Keratinocyte (primary cell): ENCODE data around the gene CACNB4. TPM values are rescaled to one million over a fixed set of nuclear protein-coding genes. Genes with fewer than 3 reads are reported as not detected.
A peak's percentile ranks its signal among the peaks of the same experiment; 100 is the strongest.

Experiments used
- DNase-seq: peaks from one replicate; pipeline ENCODE4 v3.0.0-alpha.2; 2011; ENCODE audit warnings: low read depth, missing footprints, low spot score
- FAIRE-seq: peaks from 2 replicates; lab custom pipeline; 2011; peaks lifted over from hg19 to GRCh38; lab: Jason Lieb, UNC
- H2AFZ ChIP-seq: 2 replicates; pipeline ENCODE4 v1.6.0; 2012; ENCODE audit warnings: low read length, control low read depth, inconsistent platforms; ENCODE audit not compliant: control insufficient read depth
- H3K27ac ChIP-seq: 2 replicates; pipeline ENCODE4 v1.5.1; 2011; ENCODE audit warnings: low read length; ENCODE audit not compliant: control insufficient read depth, insufficient read depth
- H3K27me3 ChIP-seq: 3 replicates; pipeline ENCODE4 v1.6.0; 2011; ENCODE audit warnings: low read length; ENCODE audit not compliant: control insufficient read depth, insufficient read depth; ENCODE audit errors: extremely low read depth
- H3K36me3 ChIP-seq, 2 experiments: 2 replicates in 1 of 2; 3 replicates in 1 of 2; pipeline ENCODE4 v1.5.1; 2011; ENCODE audit warnings: low read length in 2 of 2, mild to moderate bottlenecking in 1 of 2; ENCODE audit not compliant: control insufficient read depth in 2 of 2, insufficient read depth in 2 of 2; ENCODE audit errors: extremely low read depth in 1 of 2
- H3K4me1 ChIP-seq: 3 replicates; pipeline ENCODE4 v1.5.1; 2011; ENCODE audit warnings: low read length; ENCODE audit not compliant: control insufficient read depth, insufficient read depth; ENCODE audit errors: extremely low read depth
- H3K4me2 ChIP-seq: 3 replicates; pipeline ENCODE4 v1.6.0; 2011; ENCODE audit warnings: low read depth, low read length; ENCODE audit not compliant: control insufficient read depth, insufficient read depth; ENCODE audit errors: extremely low read depth
- H3K4me3 ChIP-seq, 3 experiments: fragments of 200-600 bp in 1 of 3; sonication (generic) in 1 of 3; 2 replicates in 2 of 3; 3 replicates in 1 of 3; pipeline ENCODE4 v1.5.1; 2011 to 2016; ENCODE audit warnings: low read length in 3 of 3, mild to moderate bottlenecking in 3 of 3, control low read depth in 2 of 3, inconsistent platforms in 1 of 3, low read depth in 1 of 3, mixed read lengths in 1 of 3, mixed run types in 1 of 3, moderate library complexity in 1 of 3; ENCODE audit not compliant: control insufficient read depth in 2 of 3, insufficient read depth in 2 of 3; ENCODE audit errors: extremely low read depth in 1 of 3
- H3K79me2 ChIP-seq: 2 replicates; pipeline ENCODE4 v1.6.0; 2012; ENCODE audit warnings: low read length; ENCODE audit not compliant: control insufficient read depth, insufficient read depth
- H3K9ac ChIP-seq: 3 replicates; pipeline ENCODE4 v1.6.0; 2011; ENCODE audit warnings: low read length; ENCODE audit not compliant: control insufficient read depth, insufficient read depth; ENCODE audit errors: extremely low read depth
- H3K9me1 ChIP-seq: 3 replicates; pipeline ENCODE4 v1.6.0; 2011; ENCODE audit warnings: low read length; ENCODE audit not compliant: control insufficient read depth, insufficient read depth; ENCODE audit errors: extremely low read depth
- H3K9me3 ChIP-seq: 2 replicates; pipeline ENCODE4 v1.5.1; 2012; ENCODE audit warnings: low read depth, low read length; ENCODE audit not compliant: control insufficient read depth
- H4K20me1 ChIP-seq: 3 replicates; pipeline ENCODE4 v1.6.0; 2011; ENCODE audit warnings: low read length; ENCODE audit not compliant: control insufficient read depth, insufficient read depth; ENCODE audit errors: extremely low read depth
- EZH2 ChIP-seq: IDR thresholded peaks from one replicate; pipeline ENCODE4 v1.6.1; 2012; ENCODE audit warnings: inconsistent platforms, mild to moderate bottlenecking, low read length, moderate library complexity
- dilution Hi-C: fragments of 300-500 bp; cut with MboI; formaldehyde crosslinking; loops from one replicate; pipeline ENCODE4 v1.7.0; 2020; ENCODE audit warnings: low sequenced_read_pairs; ENCODE audit not compliant: extremely low pct_ligation_motif_present
- polyA plus RNA-seq, 5 experiments: library from polyadenylated mRNA; depleted of rRNA in 3 of 5; stranded (reverse) in 3 of 5; stranded (forward) in 1 of 5; unstranded in 1 of 5; fragments of >200 nt; gene quantifications; 1 replicate in 1 of 5; 2 replicates in 3 of 5; 3 replicates in 1 of 5; pipeline versions ENCODE4 v1.2.1 to v1.2.3, GENCODE V29; 2011 to 2012; ENCODE audit warnings: missing spikeins in 2 of 5, low read depth in 1 of 5, low replicate concordance in 1 of 5
- TF ChIP-seq, protein P1 (sequence below), 3 experiments: IDR thresholded peaks in 1 of 3; conservative IDR thresholded peaks in 1 of 3; optimal IDR thresholded peaks in 1 of 3; 2 replicates in 2 of 3; 3 replicates in 1 of 3; pipeline versions ENCODE3 to v1.5.1; 2011; ENCODE audit warnings: low read length in 3 of 3, mild to moderate bottlenecking in 3 of 3, moderate library complexity in 2 of 3, control low read depth in 1 of 3, inconsistent platforms in 1 of 3; ENCODE audit not compliant: insufficient read depth in 2 of 3; ENCODE audit errors: extremely low read depth in 1 of 3

Gene CACNB4
- polyA plus RNA-seq, 1 donor (not counting 4 experiments of a cell fraction or from before 2014, with no cell fraction given): 0.30 TPM

DNA sequence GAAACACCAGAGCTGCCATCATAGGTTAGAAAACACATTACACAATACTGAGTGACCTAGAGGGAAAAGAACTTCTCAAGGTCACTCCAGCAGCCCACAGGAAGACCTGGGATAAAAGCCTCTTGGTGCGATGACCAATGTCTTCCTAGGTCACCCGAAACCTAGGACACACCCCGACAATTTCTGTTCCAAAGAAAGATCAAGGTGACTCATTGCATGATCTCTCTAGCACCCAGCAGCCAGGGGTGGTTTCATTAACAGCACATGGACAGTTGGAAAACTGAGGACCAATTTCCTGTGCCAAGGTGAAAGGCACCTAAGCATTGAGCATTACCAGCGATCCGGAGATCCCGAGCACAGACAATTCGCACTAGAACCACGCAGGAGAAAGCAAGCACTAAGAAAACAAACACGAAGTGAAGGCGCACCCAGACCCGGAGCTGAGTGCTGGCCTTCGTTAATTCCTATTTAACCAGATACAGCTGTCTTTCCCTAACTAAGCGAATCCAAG, 1.5 kb downstream of the CACNB4 start:
- Histone ChIP-seq H3K27ac (no peak overlapping the region), H3K79me2 (no peaks in the 10 kb centered on the region), H3K4me2 (peak overlapping the region; percentile 87), H3K4me1 (peaks cover 17% of the 10 kb centered on the region), H4K20me1 (no peaks in the 10 kb centered on the region), H3K9me1 (no peaks in the 10 kb centered on the region), H3K9me3 (no peaks in the 10 kb centered on the region), H3K4me3 (peak overlapping the region in 2 of 3 experiments; percentile 32 to 62), H3K36me3 (no peaks in the 10 kb centered on the region), H3K27me3 (peaks cover 59% of the 10 kb centered on the region), H2AFZ (peak overlapping the region; percentile 8), H3K9ac (no peak overlapping the region)
- DNase-seq: no peak
- dilution Hi-C loops: no loop called here
- no peak for FAIRE-seq
- TF ChIP-seq, protein P1, sequence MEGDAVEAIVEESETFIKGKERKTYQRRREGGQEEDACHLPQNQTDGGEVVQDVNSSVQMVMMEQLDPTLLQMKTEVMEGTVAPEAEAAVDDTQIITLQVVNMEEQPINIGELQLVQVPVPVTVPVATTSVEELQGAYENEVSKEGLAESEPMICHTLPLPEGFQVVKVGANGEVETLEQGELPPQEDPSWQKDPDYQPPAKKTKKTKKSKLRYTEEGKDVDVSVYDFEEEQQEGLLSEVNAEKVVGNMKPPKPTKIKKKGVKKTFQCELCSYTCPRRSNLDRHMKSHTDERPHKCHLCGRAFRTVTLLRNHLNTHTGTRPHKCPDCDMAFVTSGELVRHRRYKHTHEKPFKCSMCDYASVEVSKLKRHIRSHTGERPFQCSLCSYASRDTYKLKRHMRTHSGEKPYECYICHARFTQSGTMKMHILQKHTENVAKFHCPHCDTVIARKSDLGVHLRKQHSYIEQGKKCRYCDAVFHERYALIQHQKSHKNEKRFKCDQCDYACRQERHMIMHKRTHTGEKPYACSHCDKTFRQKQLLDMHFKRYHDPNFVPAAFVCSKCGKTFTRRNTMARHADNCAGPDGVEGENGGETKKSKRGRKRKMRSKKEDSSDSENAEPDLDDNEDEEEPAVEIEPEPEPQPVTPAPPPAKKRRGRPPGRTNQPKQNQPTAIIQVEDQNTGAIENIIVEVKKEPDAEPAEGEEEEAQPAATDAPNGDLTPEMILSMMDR (optimal IDR thresholded peaks at IDR 0.05 in 1 of 3, IDR thresholded peaks at IDR 0.05 in 1 of 3, conservative IDR thresholded peaks at IDR 0.05 in 1 of 3; ENCODE audit: extremely low read depth in 1 of 3, insufficient read depth in 2 of 3, low read length in 3 of 3): no peak
- TF ChIP-seq EZH2: no peak

- H2AFZ ChIP-seq: no peak overlapping the region
- no peaks in the 10 kb centered on the region for H3K9me3 ChIP-seq
- no peak for TF ChIP-seq EZH2
- TF ChIP-seq, protein P1 (optimal IDR thresholded peaks at IDR 0.05 in 1 of 3, IDR thresholded peaks at IDR 0.05 in 1 of 3, conservative IDR thresholded peaks at IDR 0.05 in 1 of 3; ENCODE audit: extremely low read depth in 1 of 3, insufficient read depth in 2 of 3, low read length in 3 of 3): no peak
- no peak overlapping the region for H3K4me3 ChIP-seq
- H4K20me1 ChIP-seq: no peaks in the 10 kb centered on the region
- H3K9ac ChIP-seq: no peak overlapping the region
- FAIRE-seq: no peak
- H3K27ac ChIP-seq: no peak overlapping the region
- H3K79me2 ChIP-seq: no peaks in the 10 kb centered on the region
- no peaks in the 10 kb centered on the region for H3K36me3 ChIP-seq
- DNase-seq: no peak
- H3K9me1 ChIP-seq: no peaks in the 10 kb centered on the region
- peaks cover 17% of the 10 kb centered on the region for H3K4me1 ChIP-seq
- dilution Hi-C loops: no loop called here
- H3K4me2 ChIP-seq: no peak overlapping the region
- peaks cover 42% of the 10 kb centered on the region for H3K27me3 ChIP-seq
These were observed 3.7 kb downstream of the CACNB4 start for GRCh38 chr2:152095146-152095545.
